ENCODE measurements around the gene B3GALT5. TPM values are rescaled to one million over a fixed set of nuclear protein-coding genes. Genes with fewer than 3 reads are reported as not detected.

B3GALT5 gene
- total RNA-seq, 1 experiment from 2014 or later, result not detected

DNA sequence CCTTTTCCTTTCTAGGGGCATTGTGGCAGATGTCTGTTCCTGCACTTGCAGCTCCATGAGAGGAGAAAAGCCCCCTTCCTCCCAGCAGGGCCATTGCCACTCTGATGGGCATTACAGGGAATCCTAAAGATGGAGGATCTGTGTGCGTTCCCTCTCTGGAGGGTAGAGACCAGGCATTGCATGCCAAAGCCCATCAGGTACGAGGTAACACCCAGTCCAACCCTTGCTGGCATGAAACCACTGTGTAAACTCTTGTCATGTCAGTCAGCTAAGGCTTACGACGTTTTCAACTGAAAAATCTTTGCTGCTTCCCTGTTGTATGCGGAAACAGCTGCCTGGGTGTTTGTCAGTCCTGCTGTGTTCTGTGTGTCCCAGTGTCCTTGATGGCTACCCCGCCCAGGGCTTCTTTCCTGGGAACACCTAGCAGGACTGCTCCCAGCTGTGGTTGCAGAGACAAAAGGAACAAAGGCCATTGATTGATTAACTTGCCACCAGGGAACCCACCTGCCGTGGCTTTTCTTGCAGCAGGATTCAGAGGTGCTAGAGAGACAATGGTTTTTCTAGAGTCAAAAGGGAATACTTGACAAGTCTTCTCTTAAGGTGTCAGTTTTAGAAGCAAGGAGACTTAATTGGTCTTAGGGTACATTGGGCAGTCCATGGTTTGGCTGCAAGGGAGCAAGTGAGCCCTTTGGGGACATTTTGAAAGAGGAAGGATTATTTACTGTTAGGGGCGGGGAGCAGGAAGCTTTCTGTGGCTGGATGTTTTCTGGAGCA, 24.6 kb downstream of the B3GALT5 start:
- in situ Hi-C loops (cut with HindIII; ENCODE audit: low sequenced_read_pairs), result no loop called here
- DNase-seq (ENCODE audit: low spot score), result no peak

DNA sequence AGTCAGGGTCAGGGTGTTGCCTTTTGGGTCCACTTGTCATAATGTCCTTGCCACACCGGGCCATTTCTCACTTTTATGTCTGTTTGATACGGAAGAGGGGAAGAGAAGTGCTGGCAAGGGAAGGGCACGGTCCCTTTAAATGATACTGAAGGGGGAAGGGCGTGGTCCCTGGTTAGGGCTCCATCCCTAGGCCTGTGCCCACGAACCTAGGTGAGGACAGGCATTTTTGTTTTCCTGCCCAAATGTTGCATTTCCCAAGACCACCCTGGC, 25.2 kb downstream of the B3GALT5 start:
- no peak for DNase-seq (ENCODE audit: low spot score)
- in situ Hi-C loops (cut with HindIII; ENCODE audit: low sequenced_read_pairs), result no loop called here

DNA sequence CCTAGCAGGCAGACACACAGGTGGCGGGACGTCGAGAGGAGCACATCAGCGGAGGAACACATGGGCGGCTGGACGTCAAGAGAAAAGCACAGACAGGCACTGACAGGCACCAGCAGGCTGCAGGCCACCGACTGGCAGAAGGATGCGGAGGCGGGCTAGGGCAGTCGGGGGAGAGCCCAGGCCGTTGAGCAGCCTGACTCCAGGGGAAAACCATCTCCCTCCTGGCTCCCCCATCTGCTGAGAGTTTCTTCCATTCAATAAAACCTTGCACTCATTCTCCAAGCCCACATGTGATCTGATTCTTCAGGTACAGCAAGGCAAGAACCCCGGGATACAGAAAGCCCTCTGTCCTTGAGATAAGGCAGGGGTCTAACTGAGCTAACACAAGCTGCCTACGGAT, 25.5 kb downstream of the B3GALT5 start:
- in situ Hi-C loops (cut with HindIII; ENCODE audit: low sequenced_read_pairs), result no loop called here
- no peak for DNase-seq (ENCODE audit: low spot score)

DNA sequence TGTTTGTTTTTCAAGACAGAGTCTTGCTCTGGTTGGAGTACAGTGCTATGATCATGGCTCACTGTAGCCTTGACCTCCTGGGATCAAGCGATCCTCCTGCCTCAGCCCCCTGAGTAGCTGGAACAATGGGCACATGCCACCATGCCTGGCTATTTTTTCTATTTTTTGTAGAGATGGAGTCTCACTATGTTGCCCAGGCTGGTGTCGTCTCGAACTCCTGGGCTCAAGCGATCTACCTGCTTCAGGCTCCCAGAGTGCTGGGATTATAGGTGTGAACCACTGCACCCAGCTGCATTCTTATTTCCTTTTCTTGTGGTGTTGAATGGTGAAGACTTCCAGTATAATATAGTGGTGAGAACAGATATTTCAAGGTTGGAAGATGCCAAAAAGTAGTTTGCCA, 28.0 kb downstream of the B3GALT5 start:
- in situ Hi-C loops (cut with HindIII; ENCODE audit: low sequenced_read_pairs), result no loop called here
- no peak for DNase-seq (ENCODE audit: low spot score)

DNA sequence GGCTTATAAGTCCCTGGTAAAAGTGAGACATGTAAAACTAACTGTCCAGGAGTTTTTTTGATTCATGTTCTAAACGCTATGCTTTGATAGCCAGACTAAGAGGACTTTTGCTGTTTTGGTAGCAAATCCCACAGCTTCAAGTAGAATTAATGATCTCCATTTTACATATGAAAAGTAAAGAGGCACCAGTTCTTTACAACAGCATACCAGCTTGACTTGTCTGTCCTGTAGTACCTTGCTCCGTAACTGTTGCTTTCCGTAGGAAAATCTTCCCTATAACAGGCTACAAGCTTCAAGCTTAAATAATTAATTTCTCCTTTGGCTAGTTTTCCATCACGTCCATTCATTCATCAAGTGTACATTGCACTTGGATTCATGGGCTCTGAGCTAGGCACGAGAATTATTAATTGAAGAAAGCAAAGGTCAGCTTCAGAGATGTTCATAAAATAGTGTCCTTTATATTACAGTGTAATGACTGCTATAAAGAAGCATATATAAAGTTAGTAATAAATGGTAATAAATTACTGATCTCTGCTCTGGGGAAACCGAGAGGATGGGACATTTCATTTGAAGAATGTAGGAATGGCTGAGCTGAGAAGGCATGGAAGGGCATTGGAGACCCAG, 29.2 kb downstream of the B3GALT5 start:
- no peak for DNase-seq (ENCODE audit: low spot score)
- in situ Hi-C loops (cut with HindIII; ENCODE audit: low sequenced_read_pairs), result no loop called here

DNA sequence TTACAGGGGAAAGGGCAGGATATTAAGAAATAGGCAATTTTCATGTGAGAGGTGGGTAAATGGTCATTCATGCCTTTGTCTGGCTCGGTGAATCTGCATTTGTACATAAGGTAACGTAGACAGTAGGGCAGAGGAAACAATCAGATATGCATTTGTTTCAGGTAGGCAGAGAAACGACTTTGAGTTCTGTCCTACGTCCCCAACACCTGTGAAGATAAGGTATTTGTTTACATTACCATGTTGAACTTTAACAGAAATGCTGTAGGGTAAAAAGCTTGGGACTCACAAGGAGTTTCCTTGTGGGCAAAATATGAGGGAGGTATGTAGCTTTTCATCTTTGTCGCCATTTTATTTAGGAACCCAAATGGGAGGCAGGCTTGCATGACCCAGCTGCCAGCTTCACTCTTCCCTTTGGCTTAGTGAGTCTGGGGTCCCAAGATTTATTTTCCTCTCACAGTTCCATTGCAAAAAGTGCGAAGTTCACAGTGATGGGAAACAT, 31.4 kb downstream of the B3GALT5 start:
- in situ Hi-C loops (cut with HindIII; ENCODE audit: low sequenced_read_pairs), result no loop called here
- DNase-seq (ENCODE audit: low spot score), result no peak

DNA sequence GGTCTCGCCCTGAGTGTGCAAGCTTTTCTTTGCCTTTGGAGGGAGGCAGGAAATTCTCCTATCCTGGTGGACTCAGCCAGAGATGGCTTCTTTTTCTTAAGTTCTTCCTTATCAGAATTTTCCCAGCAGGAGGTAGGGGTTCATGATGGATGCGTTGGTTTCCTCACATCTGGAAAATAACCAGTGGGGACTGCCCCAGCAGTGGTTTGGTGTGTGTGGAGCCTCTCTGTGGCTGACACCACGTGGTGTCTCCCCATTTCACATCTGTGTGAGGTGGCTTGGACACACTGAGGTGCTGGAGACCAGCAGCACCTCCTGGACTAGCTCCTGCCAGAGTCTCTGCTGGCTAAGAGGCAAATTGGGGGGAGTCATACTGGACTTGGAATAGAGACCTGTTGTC, 32.6 kb downstream of the B3GALT5 start:
- DNase-seq (ENCODE audit: low spot score), result no peak
- in situ Hi-C loops (cut with HindIII; ENCODE audit: low sequenced_read_pairs), result no loop called here

DNA sequence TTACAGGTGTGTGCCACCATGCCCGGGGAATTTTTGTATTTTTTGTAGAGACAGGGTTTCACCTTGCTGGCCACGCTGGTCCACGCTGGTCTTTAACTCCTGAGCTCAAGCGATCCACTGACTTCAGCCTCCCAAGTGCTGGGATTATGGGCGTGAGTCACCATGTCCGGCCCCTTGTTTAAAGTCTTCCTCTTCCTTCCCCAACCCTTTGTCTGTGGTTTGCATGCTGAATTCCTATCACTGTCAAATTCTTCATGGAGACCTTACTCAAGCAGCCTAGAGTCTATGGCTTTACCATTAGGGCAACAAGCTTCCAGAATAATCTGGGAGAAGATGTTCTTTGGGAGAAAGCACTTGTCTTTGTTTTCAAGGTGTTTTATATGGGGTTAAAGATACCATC, 34.7 kb downstream of the B3GALT5 start:
- DNase-seq (ENCODE audit: low spot score), result no peak
- in situ Hi-C loops (cut with HindIII; ENCODE audit: low sequenced_read_pairs), result no loop called here

DNA sequence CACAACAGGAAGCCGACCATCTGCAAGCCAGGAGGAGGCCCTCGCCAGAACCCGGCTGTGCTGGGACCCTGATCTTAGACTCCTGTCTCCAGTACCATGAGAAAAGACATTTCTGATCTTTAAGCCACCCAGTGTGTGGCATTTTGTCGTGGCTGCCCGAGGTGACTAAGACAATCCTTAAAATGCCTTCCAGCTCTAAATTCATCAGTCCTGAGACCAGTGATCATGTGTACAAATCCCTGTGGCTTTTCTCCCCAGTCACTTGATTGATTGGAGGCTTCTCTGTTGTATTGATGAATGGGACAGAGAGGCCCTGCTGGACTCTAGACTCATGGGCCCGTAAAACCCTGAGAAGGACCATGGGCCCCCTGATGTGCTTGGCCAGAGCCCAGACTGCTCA, 36.1 kb downstream of the B3GALT5 start:
- DNase-seq (ENCODE audit: low spot score), result no peak
- in situ Hi-C loops (cut with HindIII; ENCODE audit: low sequenced_read_pairs), result no loop called here

DNA sequence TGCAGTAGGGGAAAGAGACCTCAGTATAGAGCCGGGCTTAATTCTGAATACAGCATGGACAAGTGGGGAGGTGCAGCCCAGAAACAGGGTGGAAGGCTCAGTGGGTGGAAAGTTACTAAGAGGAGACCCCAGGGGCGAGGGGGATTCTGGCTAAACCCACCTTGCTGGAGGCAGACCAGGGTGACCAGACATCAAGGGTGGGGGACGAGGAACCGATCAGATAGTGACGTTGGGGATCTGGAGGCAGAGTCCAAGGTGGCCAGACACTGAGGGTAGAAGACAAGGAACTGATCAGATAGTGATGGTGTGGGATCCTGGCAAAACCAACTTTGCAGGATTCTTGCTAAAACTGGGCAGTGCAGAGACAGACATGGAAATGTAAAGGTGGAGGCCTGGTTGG, 36.8 kb downstream of the B3GALT5 start:
- in situ Hi-C loops (cut with HindIII; ENCODE audit: low sequenced_read_pairs), result no loop called here
- no peak for DNase-seq (ENCODE audit: low spot score)

DNA sequence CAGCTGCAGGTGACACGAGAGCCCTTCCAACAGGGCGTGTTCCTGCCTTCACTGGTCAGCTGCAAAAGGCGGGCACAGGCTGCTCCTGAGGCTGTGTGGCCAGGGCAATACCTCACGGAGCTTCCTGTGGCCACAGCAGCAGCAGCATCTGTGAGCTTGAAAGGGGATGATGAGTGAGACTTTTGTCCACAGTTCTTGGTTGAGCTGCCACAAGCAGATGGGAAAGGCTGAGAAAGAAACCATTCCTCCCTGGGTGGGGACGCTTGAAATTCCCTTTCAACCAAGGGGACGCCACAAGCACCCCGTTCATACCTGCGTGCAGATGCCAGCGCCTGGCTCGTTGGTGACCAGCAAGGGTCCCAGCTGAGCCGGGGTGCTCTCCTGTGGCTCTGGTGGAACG, 37.6 kb downstream of the B3GALT5 start:
- DNase-seq (ENCODE audit: low spot score), result no peak
- in situ Hi-C loops (cut with HindIII; ENCODE audit: low sequenced_read_pairs), result no loop called here

DNA sequence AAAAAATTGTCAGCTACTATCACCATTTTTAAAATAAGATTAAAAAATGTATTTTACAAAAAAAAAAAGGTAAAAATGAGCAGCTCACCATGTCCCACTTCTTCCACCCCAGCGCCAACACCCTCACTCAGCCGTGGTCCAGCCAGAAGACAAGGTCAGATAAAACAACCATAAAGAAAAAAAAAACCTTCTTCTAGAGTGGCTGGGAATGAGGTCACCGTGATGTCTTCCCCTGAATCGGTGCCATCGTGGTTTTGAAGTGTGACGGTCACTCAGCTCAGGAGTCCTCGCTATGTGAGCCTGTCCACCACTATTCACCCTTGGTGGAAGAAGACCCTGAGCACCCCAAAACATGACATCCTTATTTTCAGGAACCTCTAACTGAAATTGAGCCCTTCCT, 38.1 kb downstream of the B3GALT5 start:
- DNase-seq (ENCODE audit: low spot score), result no peak
- in situ Hi-C loops (cut with HindIII; ENCODE audit: low sequenced_read_pairs), result no loop called here

DNA sequence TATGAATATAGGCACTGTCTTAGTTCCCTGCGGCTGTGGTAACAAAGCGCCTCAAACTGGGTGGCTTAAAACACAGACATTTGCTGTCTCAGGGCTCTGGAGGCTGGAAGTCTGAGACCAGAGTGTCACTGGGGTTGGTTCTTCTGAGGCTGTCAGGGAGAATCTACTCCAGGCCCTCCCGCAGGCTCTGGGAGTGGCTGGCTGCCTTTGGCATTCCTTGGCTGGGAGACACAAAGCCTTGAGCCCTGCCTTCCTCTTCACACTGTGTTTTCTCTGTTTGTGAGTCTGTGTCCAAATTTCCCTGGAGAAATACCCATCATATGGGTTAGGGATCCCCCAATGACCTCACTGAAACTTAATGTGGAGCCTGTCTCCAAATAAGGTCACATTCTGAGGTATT, 38.5 kb downstream of the B3GALT5 start:
- in situ Hi-C loops (cut with HindIII; ENCODE audit: low sequenced_read_pairs), result no loop called here
- no peak for DNase-seq (ENCODE audit: low spot score)

DNA sequence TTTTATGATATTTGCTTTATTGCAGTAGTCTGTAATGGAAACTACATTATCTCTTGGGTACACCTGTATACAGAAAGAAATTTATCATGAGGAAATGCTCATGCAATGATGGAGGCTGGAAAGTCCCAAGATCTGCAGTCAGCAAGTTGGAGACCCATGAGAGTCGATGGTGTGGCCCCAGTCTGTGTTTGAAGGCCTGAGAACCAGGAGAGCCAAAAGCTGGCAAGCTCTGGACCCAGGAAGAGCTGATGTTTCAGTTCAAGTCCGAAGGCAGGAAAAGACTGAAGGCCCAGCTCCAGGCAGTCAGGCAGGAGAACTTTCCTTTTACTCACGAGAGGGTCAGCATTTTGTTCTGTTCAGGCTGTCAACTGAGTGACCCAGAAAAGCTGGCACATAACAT, 42.2 kb downstream of the B3GALT5 start:
- DNase-seq (ENCODE audit: low spot score), result no peak
- in situ Hi-C loops (cut with HindIII; ENCODE audit: low sequenced_read_pairs), result no loop called here

DNA sequence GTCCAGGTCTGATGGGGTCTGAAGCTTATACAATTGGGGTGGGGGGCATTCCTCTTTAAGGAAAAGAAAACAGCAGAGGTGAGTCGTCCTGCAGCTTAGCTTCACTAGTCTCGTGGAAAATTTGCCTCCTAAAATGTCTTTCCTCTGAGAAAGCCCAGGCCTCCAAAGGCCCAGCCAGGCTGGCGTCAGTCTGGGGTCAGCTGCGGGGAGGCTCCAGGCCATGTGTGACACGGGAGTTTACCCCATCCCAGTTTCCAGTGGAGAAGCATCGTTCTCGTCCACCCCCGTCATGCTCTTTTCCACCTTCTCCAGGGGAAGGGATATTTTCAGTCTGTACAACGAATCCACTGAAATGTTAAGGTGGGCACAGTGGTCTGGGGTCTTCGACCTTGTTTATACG, 42.8 kb downstream of the B3GALT5 start:
- no peak for DNase-seq (ENCODE audit: low spot score)
- in situ Hi-C loops (cut with HindIII; ENCODE audit: low sequenced_read_pairs), result no loop called here

DNA sequence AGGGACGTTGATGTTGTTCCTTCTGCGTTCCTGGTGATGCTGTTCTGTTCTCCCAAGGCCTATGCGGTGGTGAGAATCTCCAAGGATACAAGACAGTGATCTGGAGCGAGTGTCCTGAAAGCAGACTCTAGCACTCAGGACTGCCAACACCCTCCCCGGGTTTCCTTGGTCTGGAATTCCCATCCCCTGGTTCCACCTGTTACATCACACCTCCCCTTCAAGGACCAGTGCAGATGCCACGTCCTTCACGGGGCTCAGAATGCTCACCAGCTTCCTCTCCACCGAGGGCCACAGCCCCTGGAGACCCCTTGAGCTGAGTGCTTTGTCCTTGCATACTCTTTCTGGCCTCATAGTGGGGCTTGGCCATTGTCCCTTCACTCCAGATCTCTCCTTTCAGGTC, 43.5 kb downstream of the B3GALT5 start:
- no peak for DNase-seq (ENCODE audit: low spot score)
- in situ Hi-C loops (cut with HindIII; ENCODE audit: low sequenced_read_pairs), result no loop called here

DNA sequence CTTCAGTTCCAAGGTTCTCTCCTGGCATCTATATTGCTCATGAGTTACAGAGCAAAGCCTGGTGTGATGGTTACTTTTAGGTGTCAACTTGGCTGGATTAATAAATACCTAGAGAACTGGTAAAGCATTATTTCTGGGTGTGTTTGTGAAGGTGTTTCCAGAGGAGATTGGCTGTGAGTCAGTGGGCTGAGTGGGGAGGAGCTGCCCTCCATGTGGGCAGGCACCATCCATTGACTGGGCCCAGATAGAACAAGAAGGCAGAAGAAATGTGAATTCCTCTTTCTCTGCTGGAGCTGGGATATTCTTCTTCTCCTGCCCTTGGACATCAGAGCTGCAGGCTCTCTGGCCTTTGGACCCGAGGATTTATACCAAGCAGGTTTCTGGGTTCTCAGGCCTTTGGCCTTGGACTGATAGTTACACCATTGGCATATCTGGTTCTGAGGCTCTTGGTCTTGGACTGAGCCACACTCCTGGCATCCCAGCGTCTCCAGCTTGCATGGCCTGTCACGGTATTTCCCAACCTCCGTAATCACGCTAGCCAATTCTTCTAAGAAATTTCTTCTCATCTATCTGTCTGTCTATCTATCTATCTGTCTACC, 44.5 kb downstream of the B3GALT5 start:
- in situ Hi-C loops (cut with HindIII; ENCODE audit: low sequenced_read_pairs), result no loop called here
- DNase-seq (ENCODE audit: low spot score), result no peak

DNA sequence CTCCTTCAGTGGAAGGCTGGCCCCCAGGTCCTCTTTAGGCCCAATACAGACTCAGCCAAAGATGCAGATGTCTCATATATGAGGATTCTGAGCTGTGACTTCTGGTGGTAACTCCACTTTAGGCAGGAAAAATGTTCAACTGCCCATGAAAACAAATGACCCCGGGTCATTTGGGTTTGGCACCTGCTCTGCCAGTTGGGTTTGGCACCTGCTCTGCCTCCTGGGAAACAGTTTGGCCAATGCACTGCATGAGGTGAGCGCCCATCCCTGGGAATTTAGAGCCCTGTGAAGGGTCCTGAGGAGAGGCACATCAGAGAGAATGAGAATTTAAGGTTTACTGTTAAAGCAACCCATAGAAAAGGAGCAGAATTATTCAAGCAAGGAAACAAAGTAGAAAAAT, 45.3 kb downstream of the B3GALT5 start:
- no peak for DNase-seq (ENCODE audit: low spot score)
- in situ Hi-C loops (cut with HindIII; ENCODE audit: low sequenced_read_pairs), result no loop called here

DNA sequence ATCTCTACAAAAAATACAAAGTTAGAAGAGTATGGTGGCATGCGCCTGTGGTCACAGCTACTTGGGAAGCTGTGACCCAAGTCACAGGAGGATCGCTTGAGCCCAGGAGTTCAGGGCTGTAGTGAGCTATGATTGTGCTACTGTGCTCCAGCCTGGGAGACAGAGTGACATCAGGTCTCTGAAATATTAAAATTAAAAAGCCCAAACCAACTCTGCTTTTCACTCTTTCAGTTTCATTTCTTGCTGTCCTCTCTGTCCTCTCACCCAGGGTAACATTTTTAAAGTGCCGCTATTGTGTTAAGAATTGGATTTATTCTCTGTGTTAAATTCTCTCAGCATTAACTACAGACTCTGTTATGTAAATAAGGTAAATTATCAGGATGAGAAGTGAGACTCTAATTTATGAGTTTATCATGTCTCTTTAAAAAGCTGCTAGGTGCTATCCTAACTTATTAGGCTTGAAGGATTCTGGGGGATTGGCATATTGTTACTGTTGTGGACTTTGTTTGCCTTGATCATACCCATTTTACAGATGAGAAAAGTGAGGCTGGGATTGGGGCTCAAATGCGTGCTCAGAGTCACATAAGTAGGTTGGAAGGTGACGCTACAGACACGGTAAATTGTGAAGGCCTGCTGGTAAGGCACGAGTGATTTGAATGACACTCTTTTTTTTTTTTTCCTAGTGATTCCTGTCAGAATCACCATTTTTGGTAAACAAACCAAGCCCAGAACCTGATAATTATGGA, 46.5 kb downstream of the B3GALT5 start:
- no peak for DNase-seq (ENCODE audit: low spot score)
- in situ Hi-C loops (cut with HindIII; ENCODE audit: low sequenced_read_pairs), result no loop called here

All from G401 (cell line).